GM18868 (cell line): ENCODE results near the gene ESR1.
A peak's percentile ranks its signal among the peaks of the same experiment; 100 is the strongest.
"Not testable (repeated sequence)": the region's sequence is repeated elsewhere in the genome, so short reads cannot be mapped to it uniquely, and the experiment has no call there.

Source experiments
- ATAC-seq: cut with Tn5 transposase; IDR thresholded peaks from one replicate; pipeline ENCODE4 v1.9.1; 2021; ENCODE audit warnings: mild to moderate bottlenecking, moderate library complexity; ENCODE audit not compliant: unreplicated experiment

ESR1 gene

GRCh38 chr6:152124429-152125074 lies 317.1 kb downstream of the ESR1 start:
- peak; percentile 91 for ATAC-seq

GRCh38 chr6:152127432-152128165 lies 320.1 kb downstream of the ESR1 start:
- no peak for ATAC-seq

- ATAC-seq, result no peak
Observed at GRCh38 chr6:152129691-152130151, 322.2 kb downstream of the ESR1 start.

- no peak for ATAC-seq
Observed at GRCh38 chr6:152130441-152130840, 323.0 kb downstream of the ESR1 start.

- ATAC-seq, result no peak
Observed at GRCh38 chr6:152135755-152136448, 328.4 kb downstream of the ESR1 start.

GRCh38 chr6:152136449-152136825 lies 329.0 kb downstream of the ESR1 start:
- no peak for ATAC-seq

- not testable (repeated sequence) for ATAC-seq
Observed at GRCh38 chr6:152138344-152138743, 330.9 kb downstream of the ESR1 start.

- no peak for ATAC-seq
Observed at GRCh38 chr6:152142105-152142504, 334.6 kb downstream of the ESR1 start.

GRCh38 chr6:152143359-152143758 lies 335.9 kb downstream of the ESR1 start:
- no peak for ATAC-seq

- ATAC-seq, result no peak
Observed at GRCh38 chr6:152146385-152146784, 338.9 kb downstream of the ESR1 start.

GRCh38 chr6:152147269-152147668 lies 339.8 kb downstream of the ESR1 start:
- no peak for ATAC-seq

- ATAC-seq, result no peak
Observed at GRCh38 chr6:152148412-152148811, 340.9 kb downstream of the ESR1 start.

GRCh38 chr6:152150196-152150595 lies 342.7 kb downstream of the ESR1 start:
- ATAC-seq, result no peak

GRCh38 chr6:152151920-152152319 lies 344.4 kb downstream of the ESR1 start:
- no peak for ATAC-seq

- ATAC-seq, result no peak
Observed at GRCh38 chr6:152154559-152155356, 347.3 kb downstream of the ESR1 start.

GRCh38 chr6:152155792-152156191 lies 348.3 kb downstream of the ESR1 start:
- no peak for ATAC-seq

GRCh38 chr6:152160346-152160745 lies 352.9 kb downstream of the ESR1 start:
- ATAC-seq, result peak; percentile 98

GRCh38 chr6:152161501-152161900 lies 354.0 kb downstream of the ESR1 start:
- ATAC-seq, result peak; percentile 63

GRCh38 chr6:152164957-152165356 lies 357.5 kb downstream of the ESR1 start:
- no peak for ATAC-seq

- no peak for ATAC-seq
Observed at GRCh38 chr6:152166497-152166896, 359.0 kb downstream of the ESR1 start.

GRCh38 chr6:152166897-152167296 lies 359.4 kb downstream of the ESR1 start:
- no peak for ATAC-seq
